Endothelial cell (in vitro differentiated cells): ENCODE data around the gene PPARA. TPM values are rescaled to one million over a fixed set of nuclear protein-coding genes. Genes with fewer than 3 reads are reported as not detected.

Experiments used
- DNase-seq: peaks from one replicate; pipeline ENCODE4 v3.0.0; 2021; ENCODE audit warnings: low spot score
- H3K27ac Mint-ChIP-seq: one replicate; pipeline ENCODE4 v1.8.0; 2021; ENCODE audit warnings: mixed read lengths, inconsistent platforms; ENCODE audit not compliant: unreplicated experiment
- H3K27me3 Mint-ChIP-seq: one replicate; pipeline ENCODE4 v1.8.0; 2021; ENCODE audit warnings: mild to moderate bottlenecking, moderate library complexity, mixed read lengths, inconsistent platforms; ENCODE audit not compliant: unreplicated experiment
- H3K36me3 Mint-ChIP-seq: one replicate; pipeline ENCODE4 v1.8.0; 2021; ENCODE audit warnings: mild to moderate bottlenecking, low read depth, mixed read lengths, inconsistent platforms; ENCODE audit not compliant: unreplicated experiment
- H3K4me1 Mint-ChIP-seq: one replicate; pipeline ENCODE4 v1.8.0; 2021; ENCODE audit warnings: mild to moderate bottlenecking, mixed read lengths, inconsistent platforms; ENCODE audit not compliant: unreplicated experiment
- H3K4me3 Mint-ChIP-seq: one replicate; pipeline ENCODE4 v1.8.0; 2021; ENCODE audit warnings: mild to moderate bottlenecking, mixed read lengths, inconsistent platforms; ENCODE audit not compliant: unreplicated experiment
- H3K9me3 Mint-ChIP-seq: one replicate; pipeline ENCODE4 v1.8.0; 2021; ENCODE audit warnings: mixed read lengths, inconsistent platforms; ENCODE audit not compliant: unreplicated experiment
- total RNA-seq: library from RNA; stranded (reverse); fragmentation: NEBNext Ultra II Directional; extraction: Animal tissue kit (Norgen Biotek cat#: 25700); gene quantifications from one replicate; pipeline ENCODE4 v1.2.1, GENCODE V29; 2021; ENCODE audit not compliant: unreplicated experiment
- TF ChIP-seq, protein P1 (sequence below): fragments of 200-600 bp; sonication (generic); IDR thresholded peaks from one replicate; pipeline ENCODE4 v1.5.0; 2021; ENCODE audit warnings: antibody characterized with exemption; ENCODE audit not compliant: unreplicated experiment

The PPARA gene
- total RNA-seq, 1 donor from 2014 or later = 12.6 TPM

DNA sequence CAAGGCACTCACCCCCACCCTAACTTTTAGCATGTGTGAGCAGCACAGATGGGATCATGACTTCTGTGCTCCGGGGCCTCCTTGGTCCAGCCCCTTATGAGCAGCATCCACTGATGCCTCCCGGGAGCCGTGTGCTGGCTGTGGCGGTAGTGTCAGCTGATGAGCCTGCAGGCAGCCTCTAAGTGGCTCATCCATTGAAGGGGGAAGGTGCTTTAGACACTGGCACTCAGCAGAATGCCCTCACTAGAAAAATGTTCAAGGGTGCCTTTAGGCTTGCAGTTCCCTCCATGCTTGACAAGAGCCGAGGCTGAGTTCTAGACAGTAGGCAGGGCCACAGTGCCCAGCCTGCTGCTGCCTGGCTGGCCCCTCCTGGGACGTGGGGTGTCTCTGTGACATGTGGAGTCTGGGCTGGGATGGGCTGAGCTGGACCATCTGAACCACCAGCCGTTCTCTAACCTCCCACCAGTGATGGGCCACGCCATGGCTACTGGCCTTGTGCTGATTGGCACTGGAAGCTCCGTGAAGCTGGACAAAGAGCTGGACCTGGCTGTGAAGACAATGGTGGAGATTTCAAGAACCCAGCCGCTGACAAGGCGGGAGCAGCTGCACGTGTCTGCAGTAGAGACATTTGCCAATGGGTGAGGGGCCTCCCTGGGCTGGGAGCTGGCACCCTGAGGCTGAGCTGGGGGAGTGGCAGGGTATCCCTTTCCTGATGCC lies 123.3 kb downstream of the PPARA start:
- Mint-ChIP-seq H3K36me3 (peaks cover 33% of the 10 kb centered on the region), H3K9me3 (no peaks in the 10 kb centered on the region), H3K4me3 (no peak overlapping the region), H3K27ac (no peak overlapping the region), H3K4me1 (peaks cover 6% of the 10 kb centered on the region), H3K27me3 (peaks cover 3% of the 10 kb centered on the region)
- TF ChIP-seq, protein P1, sequence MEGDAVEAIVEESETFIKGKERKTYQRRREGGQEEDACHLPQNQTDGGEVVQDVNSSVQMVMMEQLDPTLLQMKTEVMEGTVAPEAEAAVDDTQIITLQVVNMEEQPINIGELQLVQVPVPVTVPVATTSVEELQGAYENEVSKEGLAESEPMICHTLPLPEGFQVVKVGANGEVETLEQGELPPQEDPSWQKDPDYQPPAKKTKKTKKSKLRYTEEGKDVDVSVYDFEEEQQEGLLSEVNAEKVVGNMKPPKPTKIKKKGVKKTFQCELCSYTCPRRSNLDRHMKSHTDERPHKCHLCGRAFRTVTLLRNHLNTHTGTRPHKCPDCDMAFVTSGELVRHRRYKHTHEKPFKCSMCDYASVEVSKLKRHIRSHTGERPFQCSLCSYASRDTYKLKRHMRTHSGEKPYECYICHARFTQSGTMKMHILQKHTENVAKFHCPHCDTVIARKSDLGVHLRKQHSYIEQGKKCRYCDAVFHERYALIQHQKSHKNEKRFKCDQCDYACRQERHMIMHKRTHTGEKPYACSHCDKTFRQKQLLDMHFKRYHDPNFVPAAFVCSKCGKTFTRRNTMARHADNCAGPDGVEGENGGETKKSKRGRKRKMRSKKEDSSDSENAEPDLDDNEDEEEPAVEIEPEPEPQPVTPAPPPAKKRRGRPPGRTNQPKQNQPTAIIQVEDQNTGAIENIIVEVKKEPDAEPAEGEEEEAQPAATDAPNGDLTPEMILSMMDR = no peak
- DNase-seq = no peak

DNA sequence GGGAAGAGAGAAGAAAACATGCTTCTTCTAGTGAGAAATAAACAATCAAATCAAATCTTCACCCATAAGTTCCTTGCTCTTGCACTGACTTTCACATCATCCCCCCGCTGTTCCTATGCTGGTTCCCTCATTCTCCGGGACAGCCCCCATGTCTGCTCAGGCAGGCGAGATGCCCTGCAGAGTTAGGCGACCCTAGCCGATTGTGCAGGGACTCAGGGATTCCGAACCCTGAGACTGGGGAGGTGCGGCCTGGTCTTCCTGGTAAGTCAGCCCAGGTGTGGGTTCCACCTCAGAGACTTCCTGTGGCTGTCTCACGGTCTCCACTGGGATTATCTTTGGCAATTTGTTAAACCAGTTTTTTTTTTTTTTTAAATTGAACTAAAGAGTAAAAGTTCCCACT lies 124.1 kb downstream of the PPARA start:
- H3K36me3 Mint-ChIP-seq = peaks cover 33% of the 10 kb centered on the region
- peaks cover 3% of the 10 kb centered on the region for H3K27me3 Mint-ChIP-seq
- DNase-seq = no peak
- TF ChIP-seq, protein P1 = no peak
- H3K4me1 Mint-ChIP-seq = peaks cover 6% of the 10 kb centered on the region
- no peaks in the 10 kb centered on the region for H3K9me3 Mint-ChIP-seq
- H3K4me3 Mint-ChIP-seq = no peak overlapping the region
- H3K27ac Mint-ChIP-seq = no peak overlapping the region

DNA sequence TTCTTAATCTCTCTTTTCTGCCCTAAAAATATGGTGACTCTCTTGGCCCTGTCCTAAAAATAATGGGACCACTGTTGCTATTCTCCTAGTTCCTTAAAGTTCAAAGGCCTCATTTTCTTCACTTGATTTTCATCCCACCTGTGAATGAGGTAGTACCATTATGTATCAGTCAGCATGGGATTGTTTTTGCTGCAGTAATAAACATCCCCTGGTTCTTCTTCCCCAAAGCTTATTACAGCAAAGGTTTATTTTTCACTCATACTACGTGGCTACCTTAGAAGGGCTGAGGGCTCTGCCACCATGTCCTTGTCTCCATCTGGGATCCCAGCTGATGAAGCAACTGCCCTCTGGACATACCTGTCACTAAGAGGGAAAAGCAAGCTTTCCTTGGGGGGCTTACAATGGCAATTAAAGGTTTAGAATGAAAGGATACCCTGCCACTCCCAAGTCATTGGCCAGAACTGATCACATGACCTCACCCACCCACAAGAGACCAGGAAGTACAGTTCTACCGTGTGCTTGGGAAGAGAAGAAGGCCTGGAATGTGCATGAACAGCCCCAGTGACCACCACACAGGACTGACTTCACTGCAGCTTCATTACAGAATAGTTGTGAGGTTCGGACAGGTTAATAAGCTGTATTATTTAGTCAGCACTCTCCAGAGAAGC lies 125.3 kb downstream of the PPARA start:
- H3K27ac Mint-ChIP-seq = no peak overlapping the region
- no peaks in the 10 kb centered on the region for H3K9me3 Mint-ChIP-seq
- no peak for DNase-seq
- TF ChIP-seq, protein P1 = no peak
- no peaks in the 10 kb centered on the region for H3K27me3 Mint-ChIP-seq
- no peaks in the 10 kb centered on the region for H3K4me1 Mint-ChIP-seq
- H3K4me3 Mint-ChIP-seq = peak overlapping the region; percentile 37
- peaks cover 30% of the 10 kb centered on the region for H3K36me3 Mint-ChIP-seq

DNA sequence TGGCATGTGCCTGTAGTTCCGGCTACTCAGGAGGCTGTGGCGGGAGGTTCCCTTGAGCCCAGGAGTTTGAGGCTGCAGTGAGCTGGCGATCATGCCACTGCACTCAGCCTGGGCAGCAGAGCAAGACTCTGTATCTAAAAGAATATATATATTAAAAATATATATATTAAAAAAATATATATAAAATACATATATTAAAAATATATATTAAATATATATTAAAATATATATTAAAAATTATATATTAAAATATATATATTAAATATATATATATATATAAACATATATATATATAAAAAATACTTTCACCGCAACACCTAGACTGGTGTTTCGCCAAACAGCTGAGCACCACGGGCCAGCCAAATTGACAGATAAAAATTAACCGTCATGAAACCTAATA lies 126.2 kb downstream of the PPARA start:
- TF ChIP-seq, protein P1 = no peak
- H3K36me3 Mint-ChIP-seq = peaks cover 34% of the 10 kb centered on the region

More for the DNA sequence above, 126.2 kb downstream of the PPARA start:
- Mint-ChIP-seq H3K4me3 (no peak overlapping the region), H3K27me3 (no peaks in the 10 kb centered on the region), H3K9me3 (no peaks in the 10 kb centered on the region), H3K27ac (no peak overlapping the region), H3K4me1 (no peaks in the 10 kb centered on the region)
- no peak for DNase-seq
